H1 (cell line): Measurements from ENCODE around the gene CD38. TPM values are rescaled to one million over a fixed set of nuclear protein-coding genes. Genes with fewer than 3 reads are reported as not detected.

Experiments
- CEBPB ChIP-seq: IDR thresholded peaks from 2 replicates; pipeline ENCODE4 v1.6.1; 2012; ENCODE audit warnings: low read depth, low read length
- CREB1 ChIP-seq: IDR thresholded peaks from 2 replicates; pipeline ENCODE4 v1.6.1; 2012; ENCODE audit warnings: inconsistent platforms
- FOSL1 ChIP-seq: IDR thresholded peaks from 2 replicates; pipeline ENCODE4 v1.6.1; 2011; ENCODE audit warnings: mild to moderate bottlenecking, low read depth, low read length, moderate library complexity; ENCODE audit not compliant: insufficient read depth
- TAF1 ChIP-seq: IDR thresholded peaks from 2 replicates; pipeline ENCODE4 v1.6.1; 2011; ENCODE audit warnings: mild to moderate bottlenecking, low read depth, low read length
- TCF12 ChIP-seq: IDR thresholded peaks from 2 replicates; pipeline ENCODE4 v1.6.1; 2011; ENCODE audit warnings: low read depth, mild to moderate bottlenecking, low read length
- TEAD4 ChIP-seq: IDR thresholded peaks from 2 replicates; pipeline ENCODE4 v1.6.1; 2012; ENCODE audit warnings: low read depth, low read length, inconsistent platforms, mixed read lengths
- ZNF274 ChIP-seq: IDR thresholded peaks from 2 replicates; pipeline ENCODE4 v1.7.0; 2012; ENCODE audit warnings: low read length, borderline replicate concordance; ENCODE audit errors: extremely low read depth
- polyA plus RNA-seq, 7 experiments: library from polyadenylated mRNA; depleted of rRNA in 3 of 7; stranded (reverse) in 5 of 7; unstranded in 2 of 7; fragments of >200 nt in 5 of 7; fragments of 200-250 nt in 2 of 7; gene quantifications; 1 replicate in 5 of 7; 2 replicates in 1 of 7; 4 replicates in 1 of 7; pipeline versions ENCODE4 v1.2.1 to v1.2.3, GENCODE V29; 2011 to 2013; ENCODE audit warnings: missing spikeins in 2 of 7, mixed read lengths in 2 of 7
- total RNA-seq: library from RNA; stranded (reverse); fragmentation: NEBNext Ultra II Directional; extraction: Animal tissue kit (Norgen Biotek cat#: 25700); gene quantifications from 2 replicates; pipeline ENCODE4 v1.2.1, GENCODE V29; 2021
- TF ChIP-seq, protein P1 (sequence below): fragments of 300-600 bp; sonication (generic); IDR thresholded peaks from 2 replicates; pipeline ENCODE4 v1.7.1; 2012; ENCODE audit warnings: low read length, moderate library complexity, mild to moderate bottlenecking, inconsistent platforms; ENCODE audit not compliant: insufficient replicate concordance
- TF ChIP-seq, protein P2 (sequence below): IDR thresholded peaks from 2 replicates; pipeline ENCODE4 v1.6.1; 2012; ENCODE audit warnings: inconsistent platforms

Gene CD38
- total and polyA plus RNA-seq, 2 of the 8 experiments (the other 6 are each of a cell fraction or from before 2014, with no cell fraction given), result 0.14 to 0.24 TPM

GRCh38 chr4:15755321-15756155 is 22.6 kb upstream of the CD38 start (continued):
- TF ChIP-seq TCF12, result no peak
- TF ChIP-seq, protein P1, sequence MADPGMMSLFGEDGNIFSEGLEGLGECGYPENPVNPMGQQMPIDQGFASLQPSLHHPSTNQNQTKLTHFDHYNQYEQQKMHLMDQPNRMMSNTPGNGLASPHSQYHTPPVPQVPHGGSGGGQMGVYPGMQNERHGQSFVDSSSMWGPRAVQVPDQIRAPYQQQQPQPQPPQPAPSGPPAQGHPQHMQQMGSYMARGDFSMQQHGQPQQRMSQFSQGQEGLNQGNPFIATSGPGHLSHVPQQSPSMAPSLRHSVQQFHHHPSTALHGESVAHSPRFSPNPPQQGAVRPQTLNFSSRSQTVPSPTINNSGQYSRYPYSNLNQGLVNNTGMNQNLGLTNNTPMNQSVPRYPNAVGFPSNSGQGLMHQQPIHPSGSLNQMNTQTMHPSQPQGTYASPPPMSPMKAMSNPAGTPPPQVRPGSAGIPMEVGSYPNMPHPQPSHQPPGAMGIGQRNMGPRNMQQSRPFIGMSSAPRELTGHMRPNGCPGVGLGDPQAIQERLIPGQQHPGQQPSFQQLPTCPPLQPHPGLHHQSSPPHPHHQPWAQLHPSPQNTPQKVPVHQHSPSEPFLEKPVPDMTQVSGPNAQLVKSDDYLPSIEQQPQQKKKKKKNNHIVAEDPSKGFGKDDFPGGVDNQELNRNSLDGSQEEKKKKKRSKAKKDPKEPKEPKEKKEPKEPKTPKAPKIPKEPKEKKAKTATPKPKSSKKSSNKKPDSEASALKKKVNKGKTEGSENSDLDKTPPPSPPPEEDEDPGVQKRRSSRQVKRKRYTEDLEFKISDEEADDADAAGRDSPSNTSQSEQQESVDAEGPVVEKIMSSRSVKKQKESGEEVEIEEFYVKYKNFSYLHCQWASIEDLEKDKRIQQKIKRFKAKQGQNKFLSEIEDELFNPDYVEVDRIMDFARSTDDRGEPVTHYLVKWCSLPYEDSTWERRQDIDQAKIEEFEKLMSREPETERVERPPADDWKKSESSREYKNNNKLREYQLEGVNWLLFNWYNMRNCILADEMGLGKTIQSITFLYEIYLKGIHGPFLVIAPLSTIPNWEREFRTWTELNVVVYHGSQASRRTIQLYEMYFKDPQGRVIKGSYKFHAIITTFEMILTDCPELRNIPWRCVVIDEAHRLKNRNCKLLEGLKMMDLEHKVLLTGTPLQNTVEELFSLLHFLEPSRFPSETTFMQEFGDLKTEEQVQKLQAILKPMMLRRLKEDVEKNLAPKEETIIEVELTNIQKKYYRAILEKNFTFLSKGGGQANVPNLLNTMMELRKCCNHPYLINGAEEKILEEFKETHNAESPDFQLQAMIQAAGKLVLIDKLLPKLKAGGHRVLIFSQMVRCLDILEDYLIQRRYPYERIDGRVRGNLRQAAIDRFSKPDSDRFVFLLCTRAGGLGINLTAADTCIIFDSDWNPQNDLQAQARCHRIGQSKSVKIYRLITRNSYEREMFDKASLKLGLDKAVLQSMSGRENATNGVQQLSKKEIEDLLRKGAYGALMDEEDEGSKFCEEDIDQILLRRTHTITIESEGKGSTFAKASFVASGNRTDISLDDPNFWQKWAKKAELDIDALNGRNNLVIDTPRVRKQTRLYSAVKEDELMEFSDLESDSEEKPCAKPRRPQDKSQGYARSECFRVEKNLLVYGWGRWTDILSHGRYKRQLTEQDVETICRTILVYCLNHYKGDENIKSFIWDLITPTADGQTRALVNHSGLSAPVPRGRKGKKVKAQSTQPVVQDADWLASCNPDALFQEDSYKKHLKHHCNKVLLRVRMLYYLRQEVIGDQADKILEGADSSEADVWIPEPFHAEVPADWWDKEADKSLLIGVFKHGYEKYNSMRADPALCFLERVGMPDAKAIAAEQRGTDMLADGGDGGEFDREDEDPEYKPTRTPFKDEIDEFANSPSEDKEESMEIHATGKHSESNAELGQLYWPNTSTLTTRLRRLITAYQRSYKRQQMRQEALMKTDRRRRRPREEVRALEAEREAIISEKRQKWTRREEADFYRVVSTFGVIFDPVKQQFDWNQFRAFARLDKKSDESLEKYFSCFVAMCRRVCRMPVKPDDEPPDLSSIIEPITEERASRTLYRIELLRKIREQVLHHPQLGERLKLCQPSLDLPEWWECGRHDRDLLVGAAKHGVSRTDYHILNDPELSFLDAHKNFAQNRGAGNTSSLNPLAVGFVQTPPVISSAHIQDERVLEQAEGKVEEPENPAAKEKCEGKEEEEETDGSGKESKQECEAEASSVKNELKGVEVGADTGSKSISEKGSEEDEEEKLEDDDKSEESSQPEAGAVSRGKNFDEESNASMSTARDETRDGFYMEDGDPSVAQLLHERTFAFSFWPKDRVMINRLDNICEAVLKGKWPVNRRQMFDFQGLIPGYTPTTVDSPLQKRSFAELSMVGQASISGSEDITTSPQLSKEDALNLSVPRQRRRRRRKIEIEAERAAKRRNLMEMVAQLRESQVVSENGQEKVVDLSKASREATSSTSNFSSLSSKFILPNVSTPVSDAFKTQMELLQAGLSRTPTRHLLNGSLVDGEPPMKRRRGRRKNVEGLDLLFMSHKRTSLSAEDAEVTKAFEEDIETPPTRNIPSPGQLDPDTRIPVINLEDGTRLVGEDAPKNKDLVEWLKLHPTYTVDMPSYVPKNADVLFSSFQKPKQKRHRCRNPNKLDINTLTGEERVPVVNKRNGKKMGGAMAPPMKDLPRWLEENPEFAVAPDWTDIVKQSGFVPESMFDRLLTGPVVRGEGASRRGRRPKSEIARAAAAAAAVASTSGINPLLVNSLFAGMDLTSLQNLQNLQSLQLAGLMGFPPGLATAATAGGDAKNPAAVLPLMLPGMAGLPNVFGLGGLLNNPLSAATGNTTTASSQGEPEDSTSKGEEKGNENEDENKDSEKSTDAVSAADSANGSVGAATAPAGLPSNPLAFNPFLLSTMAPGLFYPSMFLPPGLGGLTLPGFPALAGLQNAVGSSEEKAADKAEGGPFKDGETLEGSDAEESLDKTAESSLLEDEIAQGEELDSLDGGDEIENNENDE, result no peak
- TF ChIP-seq CEBPB, result no peak
- TF ChIP-seq, protein P2, sequence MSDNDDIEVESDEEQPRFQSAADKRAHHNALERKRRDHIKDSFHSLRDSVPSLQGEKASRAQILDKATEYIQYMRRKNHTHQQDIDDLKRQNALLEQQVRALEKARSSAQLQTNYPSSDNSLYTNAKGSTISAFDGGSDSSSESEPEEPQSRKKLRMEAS, result no peak
- TF ChIP-seq TAF1, result no peak
- TF ChIP-seq CREB1, result no peak
- no peak for TF ChIP-seq ZNF274
- no peak for TF ChIP-seq FOSL1
- TF ChIP-seq TEAD4, result no peak
- TF ChIP-seq, all 59 proteins: peak for 0
